DOHH2 (cell line): ENCODE measurements around the gene SMAGP.

Experiments
- H3F3A ChIP-seq: fragments of 200-600 bp; sonication (generic), shearing (Covaris generic); 2 replicates; pipeline ENCODE4 v1.6.0; 2016; ENCODE audit warnings: antibody characterized with exemption, mild to moderate bottlenecking; ENCODE audit not compliant: control insufficient read depth, insufficient read depth
- H3K27ac ChIP-seq: fragments of 200-600 bp; sonication (generic); 2 replicates; pipeline ENCODE4 v1.5.1; 2014; ENCODE audit warnings: low read depth, mild to moderate bottlenecking, low read length, moderate library complexity
- H3K27me3 ChIP-seq: fragments of 200-600 bp; sonication (generic); 2 replicates; pipeline ENCODE4 v1.6.1; 2014; ENCODE audit warnings: mild to moderate bottlenecking, low read length, mixed read lengths; ENCODE audit not compliant: control insufficient read depth
- H3K36me3 ChIP-seq: fragments of 200-600 bp; sonication (generic); 2 replicates; pipeline ENCODE4 v1.6.1; 2014; ENCODE audit warnings: mild to moderate bottlenecking, low read length, moderate library complexity, mixed read lengths; ENCODE audit not compliant: control insufficient read depth
- H3K4me1 ChIP-seq: fragments of 200-600 bp; sonication (generic); 2 replicates; pipeline ENCODE4 v1.6.1; 2014; ENCODE audit warnings: mild to moderate bottlenecking, low read length, mixed read lengths; ENCODE audit not compliant: control insufficient read depth
- H3K4me2 ChIP-seq: fragments of 200-600 bp; sonication (generic); 2 replicates; pipeline ENCODE4 v1.6.0; 2014; ENCODE audit warnings: mild to moderate bottlenecking, low read length, moderate library complexity
- H3K4me3 ChIP-seq: fragments of 200-600 bp; sonication (generic); 2 replicates; pipeline ENCODE4 v1.5.1; 2014; ENCODE audit warnings: mild to moderate bottlenecking, low read length, mixed read lengths
- H3K79me2 ChIP-seq: fragments of 200-600 bp; sonication (generic); 2 replicates; pipeline ENCODE4 v1.6.1; 2014; ENCODE audit warnings: mild to moderate bottlenecking, low read length, mixed read lengths; ENCODE audit not compliant: control insufficient read depth
- H3K9me2 ChIP-seq: fragments of 200-600 bp; sonication (generic); replicated peaks from 2 replicates; pipeline ENCODE4 v1.6.1; 2014; ENCODE audit warnings: mild to moderate bottlenecking, low read length, mixed read lengths; ENCODE audit not compliant: control insufficient read depth
- H3K9me3 ChIP-seq: fragments of 200-600 bp; sonication (generic); 2 replicates; pipeline ENCODE4 v1.6.1; 2014; ENCODE audit warnings: antibody characterized with exemption, low read length, mixed read lengths; ENCODE audit not compliant: control insufficient read depth, insufficient read depth
- H4K20me1 ChIP-seq: fragments of 200-600 bp; sonication (generic); 2 replicates; pipeline ENCODE4 v1.6.0; 2014; ENCODE audit warnings: low read depth, mild to moderate bottlenecking, antibody characterized with exemption, low read length, moderate library complexity; ENCODE audit not compliant: control insufficient read depth, insufficient read depth
- EZH2phosphoT487 ChIP-seq: fragments of 200-600 bp; sonication (generic); IDR thresholded peaks from 2 replicates; pipeline ENCODE4 v1.6.1; 2017; ENCODE audit warnings: borderline replicate concordance, mild to moderate bottlenecking, antibody characterized with exemption, low read length, moderate library complexity, mixed read lengths
- TF ChIP-seq, protein P1 (sequence below): fragments of 200-600 bp; sonication (generic); IDR thresholded peaks from one replicate; pipeline ENCODE4 v1.5.1; 2014; ENCODE audit warnings: antibody characterized with exemption, mild to moderate bottlenecking, low read depth, low read length; ENCODE audit not compliant: poor library complexity, severe bottlenecking

SMAGP gene

DNA sequence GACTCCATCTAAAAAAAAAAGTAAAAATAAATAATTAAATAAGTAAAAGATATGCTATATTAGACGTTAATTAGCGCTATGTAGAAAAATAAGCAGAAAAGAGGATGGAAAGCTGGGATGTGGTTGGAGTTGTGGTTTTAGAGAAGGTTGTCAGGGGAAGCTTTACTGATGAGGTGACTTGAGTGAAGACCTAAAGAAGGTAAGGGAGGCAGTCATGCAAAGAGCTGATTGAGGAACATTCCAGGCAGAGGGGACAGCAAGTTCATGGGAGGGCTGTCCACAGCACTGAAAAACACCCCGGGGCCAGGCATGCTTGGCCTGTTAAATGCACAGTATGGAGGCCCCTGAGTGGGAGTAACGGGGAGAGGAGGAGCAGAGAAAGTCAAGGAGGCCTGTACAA, 15.7 kb downstream of the SMAGP start:
- no peak overlapping the region for H3K4me2 ChIP-seq
- no peaks in the 10 kb centered on the region for H3K9me3 ChIP-seq
- no peak overlapping the region for H3K4me3 ChIP-seq
- H3K27ac ChIP-seq, result no peak overlapping the region
- no peaks in the 10 kb centered on the region for H3K79me2 ChIP-seq
- no peaks in the 10 kb centered on the region for H3K36me3 ChIP-seq
- no peaks in the 10 kb centered on the region for H3K27me3 ChIP-seq
- no peaks in the 10 kb centered on the region for H3K9me2 ChIP-seq
- H3F3A ChIP-seq, result no peaks in the 10 kb centered on the region
- no peaks in the 10 kb centered on the region for H3K4me1 ChIP-seq
- no peaks in the 10 kb centered on the region for H4K20me1 ChIP-seq
- TF ChIP-seq, protein P1, sequence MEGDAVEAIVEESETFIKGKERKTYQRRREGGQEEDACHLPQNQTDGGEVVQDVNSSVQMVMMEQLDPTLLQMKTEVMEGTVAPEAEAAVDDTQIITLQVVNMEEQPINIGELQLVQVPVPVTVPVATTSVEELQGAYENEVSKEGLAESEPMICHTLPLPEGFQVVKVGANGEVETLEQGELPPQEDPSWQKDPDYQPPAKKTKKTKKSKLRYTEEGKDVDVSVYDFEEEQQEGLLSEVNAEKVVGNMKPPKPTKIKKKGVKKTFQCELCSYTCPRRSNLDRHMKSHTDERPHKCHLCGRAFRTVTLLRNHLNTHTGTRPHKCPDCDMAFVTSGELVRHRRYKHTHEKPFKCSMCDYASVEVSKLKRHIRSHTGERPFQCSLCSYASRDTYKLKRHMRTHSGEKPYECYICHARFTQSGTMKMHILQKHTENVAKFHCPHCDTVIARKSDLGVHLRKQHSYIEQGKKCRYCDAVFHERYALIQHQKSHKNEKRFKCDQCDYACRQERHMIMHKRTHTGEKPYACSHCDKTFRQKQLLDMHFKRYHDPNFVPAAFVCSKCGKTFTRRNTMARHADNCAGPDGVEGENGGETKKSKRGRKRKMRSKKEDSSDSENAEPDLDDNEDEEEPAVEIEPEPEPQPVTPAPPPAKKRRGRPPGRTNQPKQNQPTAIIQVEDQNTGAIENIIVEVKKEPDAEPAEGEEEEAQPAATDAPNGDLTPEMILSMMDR, result no peak
- TF ChIP-seq EZH2phosphoT487, result no peak

DNA sequence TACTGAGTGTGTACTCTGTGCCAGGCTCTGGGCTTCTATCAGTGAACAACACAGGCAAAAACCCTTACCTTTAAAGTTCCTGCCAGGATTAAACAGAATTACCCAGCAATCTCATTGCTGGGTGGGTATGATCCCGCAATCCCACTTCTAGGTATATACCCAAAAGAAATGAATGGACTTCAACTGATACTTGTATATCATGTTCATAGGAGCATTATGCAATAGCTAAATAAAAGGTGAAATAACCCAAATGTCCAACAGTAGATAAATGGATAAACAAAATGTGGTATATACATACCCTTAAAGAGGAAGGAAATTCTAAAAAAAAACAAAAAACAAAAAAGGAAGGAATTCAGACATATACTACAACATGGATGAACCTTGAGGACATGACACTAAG, 16.9 kb downstream of the SMAGP start:
- H3K36me3 ChIP-seq, result no peaks in the 10 kb centered on the region
- H3K9me2 ChIP-seq, result no peaks in the 10 kb centered on the region
- no peak overlapping the region for H3K4me2 ChIP-seq
- H3K4me3 ChIP-seq, result no peak overlapping the region
- no peaks in the 10 kb centered on the region for H3F3A ChIP-seq
- no peak for TF ChIP-seq EZH2phosphoT487
- TF ChIP-seq, protein P1, result no peak
- H4K20me1 ChIP-seq, result no peaks in the 10 kb centered on the region
- no peak overlapping the region for H3K27ac ChIP-seq
- no peaks in the 10 kb centered on the region for H3K4me1 ChIP-seq
- H3K9me3 ChIP-seq, result no peaks in the 10 kb centered on the region
- no peaks in the 10 kb centered on the region for H3K79me2 ChIP-seq
- no peaks in the 10 kb centered on the region for H3K27me3 ChIP-seq

DNA sequence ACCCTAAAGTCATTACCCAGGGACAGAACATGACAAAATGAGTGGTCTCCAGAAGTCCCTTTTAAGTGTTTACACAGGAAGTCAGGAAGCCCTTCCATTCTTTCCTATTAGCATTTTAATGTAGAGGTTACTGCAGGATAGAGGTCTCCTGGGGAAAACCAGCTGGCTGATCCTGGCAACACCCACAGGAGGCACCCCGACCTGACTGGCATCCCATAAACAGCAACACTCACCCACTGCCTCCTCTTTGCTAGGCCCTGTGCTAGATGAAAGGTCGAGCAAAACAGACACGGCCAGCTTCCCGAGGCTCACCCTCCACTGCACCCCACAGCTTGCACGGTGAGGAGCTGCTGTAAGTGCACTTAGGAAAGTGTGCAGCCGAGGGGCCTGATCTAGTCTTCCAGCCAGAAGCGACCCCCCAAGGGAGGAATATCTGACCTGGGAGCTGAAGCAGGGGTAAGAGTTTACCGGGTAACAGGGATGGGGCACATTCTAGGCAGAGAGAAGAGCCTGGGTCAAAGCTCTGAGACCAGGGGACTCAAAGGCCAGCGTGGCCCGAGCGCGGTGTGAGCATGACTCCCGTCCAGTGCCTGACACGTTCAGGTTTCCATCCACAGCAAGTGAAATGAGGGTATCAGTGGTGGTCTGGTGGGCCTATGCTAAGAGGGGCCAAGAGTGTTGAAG, 22.6 kb downstream of the SMAGP start:
- peaks cover 21% of the 10 kb centered on the region for H3K36me3 ChIP-seq
- no peaks in the 10 kb centered on the region for H3K9me3 ChIP-seq
- H3K4me3 ChIP-seq, result no peak overlapping the region
- H3F3A ChIP-seq, result peaks cover 9% of the 10 kb centered on the region
- no peak overlapping the region for H3K27ac ChIP-seq
- no peaks in the 10 kb centered on the region for H3K9me2 ChIP-seq
- no peaks in the 10 kb centered on the region for H3K27me3 ChIP-seq
- no peak overlapping the region for H3K4me2 ChIP-seq
- no peak for TF ChIP-seq EZH2phosphoT487
- TF ChIP-seq, protein P1, result no peak
- peaks cover 21% of the 10 kb centered on the region for H3K4me1 ChIP-seq
- no peaks in the 10 kb centered on the region for H4K20me1 ChIP-seq
- no peaks in the 10 kb centered on the region for H3K79me2 ChIP-seq
